ENCODE data around the gene MSANTD2. TPM values are rescaled to one million over a fixed set of nuclear protein-coding genes. Genes with fewer than 3 reads are reported as not detected.

Gene MSANTD2
- total and polyA plus RNA-seq, 11 donors = 2.2 to 5.4 (median 3.1) TPM

DNA sequence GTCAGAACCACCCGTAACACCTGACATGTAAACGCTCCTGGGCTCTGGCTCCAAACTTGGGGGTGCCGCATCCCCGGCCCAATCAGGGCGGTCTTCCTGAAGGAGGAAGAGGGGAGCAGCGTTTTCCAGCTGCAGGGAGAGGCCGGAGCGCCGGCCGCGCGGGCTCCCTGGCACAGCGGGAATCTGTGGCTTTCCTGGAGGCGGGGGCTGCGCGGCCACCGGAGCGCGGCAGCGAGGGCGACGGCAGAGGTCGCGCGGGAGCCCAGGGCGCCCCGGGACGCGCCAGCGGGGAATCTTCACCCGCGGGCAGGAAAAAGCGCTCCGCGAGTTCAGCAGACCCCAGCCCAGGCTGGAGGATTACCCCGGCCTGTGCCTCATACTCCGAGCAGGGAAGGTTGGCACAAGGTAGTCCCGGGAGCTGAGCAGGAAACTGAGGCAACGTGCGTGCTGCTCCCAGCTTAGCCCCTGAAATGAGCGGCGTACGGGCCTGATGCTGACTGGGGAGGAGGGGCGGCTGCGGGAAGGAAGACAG, 37.5 kb downstream of the MSANTD2 start:
- Histone ChIP-seq H3K27me3 (peaks cover 0 to 51% (median 36%) of the 10 kb centered on the region in 9 donors), H3K27ac (peak overlapping the region; percentile 81 to 99 (median 94)), H3K36me3 (peaks cover 0 to 39% (median 25%) of the 10 kb centered on the region in 9 donors), H3K4me3 (peak overlapping the region; percentile 57 to 95 (median 82)), H3K4me1 (peaks cover 0 to 46% (median 27%) of the 10 kb centered on the region in 12 donors), H3K9me3 (no peaks in the 10 kb centered on the region)
- WGBS, 4 donors = 1% methylated on average over 19 to 45 of the region's 45 CpGs
- TF ChIP-seq, protein P1, sequence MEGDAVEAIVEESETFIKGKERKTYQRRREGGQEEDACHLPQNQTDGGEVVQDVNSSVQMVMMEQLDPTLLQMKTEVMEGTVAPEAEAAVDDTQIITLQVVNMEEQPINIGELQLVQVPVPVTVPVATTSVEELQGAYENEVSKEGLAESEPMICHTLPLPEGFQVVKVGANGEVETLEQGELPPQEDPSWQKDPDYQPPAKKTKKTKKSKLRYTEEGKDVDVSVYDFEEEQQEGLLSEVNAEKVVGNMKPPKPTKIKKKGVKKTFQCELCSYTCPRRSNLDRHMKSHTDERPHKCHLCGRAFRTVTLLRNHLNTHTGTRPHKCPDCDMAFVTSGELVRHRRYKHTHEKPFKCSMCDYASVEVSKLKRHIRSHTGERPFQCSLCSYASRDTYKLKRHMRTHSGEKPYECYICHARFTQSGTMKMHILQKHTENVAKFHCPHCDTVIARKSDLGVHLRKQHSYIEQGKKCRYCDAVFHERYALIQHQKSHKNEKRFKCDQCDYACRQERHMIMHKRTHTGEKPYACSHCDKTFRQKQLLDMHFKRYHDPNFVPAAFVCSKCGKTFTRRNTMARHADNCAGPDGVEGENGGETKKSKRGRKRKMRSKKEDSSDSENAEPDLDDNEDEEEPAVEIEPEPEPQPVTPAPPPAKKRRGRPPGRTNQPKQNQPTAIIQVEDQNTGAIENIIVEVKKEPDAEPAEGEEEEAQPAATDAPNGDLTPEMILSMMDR (IDR thresholded peaks at IDR 0.05) = no peak
- TF ChIP-seq POLR2A (IDR thresholded peaks at IDR 0.05) = no peak
- intact Hi-C loops (cut with DNase I) = loop anchor here (1.0 to 10.0 kb wide), 10 partner anchors 35 to 94 kb away; partner anchors contain the start of genes SIAE (in 3 of the 10) and SPA17 (in 3 of the 10)
- DNase-seq (no peak), ATAC-seq (peak in 2 of 4 donors; percentile 1 to 4)

DNA sequence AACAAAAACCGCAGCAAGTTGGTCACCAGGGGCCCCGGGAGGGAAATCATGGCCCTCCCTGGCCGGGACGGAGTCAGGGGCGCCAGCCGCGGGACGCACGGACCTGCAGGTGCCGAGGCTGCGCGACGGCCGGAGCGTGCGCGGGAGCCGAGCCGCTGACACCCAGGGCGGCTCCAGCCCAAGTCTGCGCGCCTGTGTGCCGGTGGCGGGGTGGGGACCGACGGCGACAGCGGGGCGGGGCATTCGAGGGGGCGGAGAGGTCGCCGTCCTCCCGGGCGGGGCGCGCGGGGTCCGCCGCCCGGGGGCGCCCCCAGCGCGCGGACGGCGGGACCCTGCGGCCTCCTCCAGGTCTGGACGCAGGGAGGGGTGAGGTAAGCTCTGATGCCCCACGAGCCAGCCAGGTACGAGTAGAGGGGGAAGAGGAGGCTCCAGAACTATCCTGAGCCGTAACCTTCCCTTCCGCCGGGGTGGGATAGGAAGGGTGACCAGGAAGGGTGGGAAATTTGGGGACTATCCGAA, 38.0 kb downstream of the MSANTD2 start, which contains the start of gene ESAM:
Gene ESAM, minus strand, starts transcription at position 186 of the 519 bp plus-strand sequence. Its CDS starts 136 bp downstream, at position 50.
- H3K27ac ChIP-seq = peak within 1 kb of the TSS; percentile 81 to 99 (median 94)
- H3K36me3 ChIP-seq = peaks cover 0 to 35% (median 20%) of the 10 kb centered on the region in 9 donors
- peaks cover 0 to 50% (median 30%) of the 10 kb centered on the region in 12 donors for H3K4me1 ChIP-seq
- intact Hi-C loops (cut with DNase I) = loop anchor here in 9 of 10 donors (1.0 to 10.0 kb wide), 10 partner anchors 35 to 93 kb away; partner anchors contain the start of genes SIAE (in 3 of the 9) and SPA17 (in 3 of the 9)
- H3K9me3 ChIP-seq = no peaks in the 10 kb centered on the region
- H3K27me3 ChIP-seq = peaks cover 0 to 56% (median 36%) of the 10 kb centered on the region in 9 donors
- WGBS, 4 donors = 0 to 6% (median 1%) methylated on average over 3 to 55 of the region's 55 CpGs
- DNase-seq (peak; percentile 66 to 82 (median 79)), ATAC-seq (peak in 3 of 4 donors; percentile 8 to 57 (median 56))
- TF ChIP-seq POLR2A (IDR thresholded peaks at IDR 0.05) = peak in 1 of 2 donors; percentile 87
- TF ChIP-seq, protein P1 (IDR thresholded peaks at IDR 0.05) = peak in 1 of 12 donors; percentile 10
- peak within 1 kb of the TSS; percentile 57 to 95 (median 82) for H3K4me3 ChIP-seq

DNA sequence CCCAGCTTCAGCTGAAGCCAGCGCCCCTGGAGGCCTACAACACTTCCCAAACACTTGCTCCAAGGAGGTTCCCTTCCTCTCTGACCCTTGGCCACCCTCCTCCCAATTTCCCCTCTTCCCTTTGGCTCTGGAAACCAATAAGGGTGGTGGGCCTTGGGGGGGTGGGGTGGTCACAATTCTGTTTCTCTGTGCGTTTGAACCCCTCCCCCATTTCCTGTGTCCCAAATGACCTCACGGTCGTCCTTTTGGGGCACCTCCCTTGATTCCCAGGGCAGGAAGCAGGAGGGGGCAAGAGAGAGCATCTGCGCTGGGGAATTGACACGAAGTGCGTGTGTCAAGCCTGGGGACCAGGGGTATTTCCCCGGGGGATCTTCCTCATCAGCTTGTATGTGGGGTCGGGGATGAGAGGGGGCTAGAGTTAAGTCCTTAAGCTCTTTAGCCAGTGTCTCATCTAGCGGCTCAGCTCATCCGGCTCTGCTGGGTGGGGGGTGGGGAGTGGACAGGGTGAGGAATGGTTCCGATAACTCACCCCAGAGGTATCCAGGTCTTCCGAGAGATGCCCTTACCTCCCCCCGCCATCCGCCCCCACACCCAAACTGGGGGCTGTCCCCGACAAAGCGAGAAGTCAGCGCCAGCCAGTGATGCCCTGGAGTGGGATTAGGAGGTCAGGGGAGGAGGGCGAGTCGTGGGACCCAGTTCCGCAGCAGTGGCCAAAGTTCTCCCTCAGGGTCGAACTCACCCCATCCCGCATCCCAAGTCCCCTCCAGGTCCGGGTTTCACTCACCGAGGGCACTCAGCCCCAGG, 38.7 kb downstream of the MSANTD2 start:
- Histone ChIP-seq H3K4me1 (peaks cover 0 to 56% (median 35%) of the 10 kb centered on the region in 12 donors), H3K9me3 (no peaks in the 10 kb centered on the region), H3K4me3 (peak overlapping the region; percentile 57 to 95 (median 82)), H3K27ac (peak overlapping the region; percentile 81 to 99 (median 94)), H3K36me3 (peaks cover 0 to 35% (median 19%) of the 10 kb centered on the region in 9 donors), H3K27me3 (peaks cover 0 to 63% (median 36%) of the 10 kb centered on the region in 9 donors)
- 14 to 19% (median 16%) methylated on average over 16 to 25 of the region's 25 CpGs for WGBS, 4 donors
- DNase-seq = peak in 4 of 5 donors; percentile 51 to 77 (median 72)
- ATAC-seq = peak in 3 of 4 donors; percentile 15 to 53 (median 22)
- TF ChIP-seq, protein P1 (IDR thresholded peaks at IDR 0.05) = peak in 1 of 12 donors; percentile 24
- no peak for TF ChIP-seq POLR2A (IDR thresholded peaks at IDR 0.05)
- intact Hi-C loops (cut with DNase I) = loop anchor here in 9 of 10 donors (1.0 to 10.0 kb wide), 11 partner anchors 15 to 93 kb away; partner anchors contain the start of genes SIAE (in 3 of the 9) and SPA17 (in 3 of the 9)
